Calu3 (cell line): ENCODE measurements around the gene RFPL2. TPM values are rescaled to one million over a fixed set of nuclear protein-coding genes. Genes with fewer than 3 reads are reported as not detected.

Experiments
- BruUV-seq: library from RNA; stranded (reverse); fragments of 400-500 nt; replicated peaks from 2 replicates; lab custom pipeline; 2021; lab: Mats Ljungman, UMichigan
- CTCF ChIA-PET: fragments of 300-600 bp; sonication (Branson Sonifier 250); formaldehyde crosslinking; loops from one replicate; lab custom pipeline; 2022; ENCODE audit warnings: antibody characterized with exemption; lab: Charles Lee
- DNase-seq: peaks from one replicate; pipeline ENCODE4 v3.0.0; 2022
- H3K27ac Mint-ChIP-seq: one replicate; pipeline ENCODE4 v1.8.0; 2022; ENCODE audit warnings: mixed read lengths; ENCODE audit not compliant: unreplicated experiment
- H3K27me3 Mint-ChIP-seq: one replicate; pipeline ENCODE4 v1.8.0; 2022; ENCODE audit warnings: mixed read lengths; ENCODE audit not compliant: unreplicated experiment
- H3K36me3 Mint-ChIP-seq: one replicate; pipeline ENCODE4 v1.8.0; 2022; ENCODE audit warnings: mild to moderate bottlenecking, moderate library complexity, mixed read lengths; ENCODE audit not compliant: insufficient read depth, unreplicated experiment
- H3K4me1 Mint-ChIP-seq: one replicate; pipeline ENCODE4 v1.8.0; 2022; ENCODE audit warnings: mild to moderate bottlenecking, low read depth, mixed read lengths; ENCODE audit not compliant: unreplicated experiment
- H3K4me3 Mint-ChIP-seq: one replicate; pipeline ENCODE4 v1.8.0; 2022; ENCODE audit warnings: mild to moderate bottlenecking, low read depth, moderate library complexity, mixed read lengths; ENCODE audit not compliant: unreplicated experiment
- H3K9me3 Mint-ChIP-seq: one replicate; pipeline ENCODE4 v1.8.0; 2022; ENCODE audit warnings: low read depth, mixed read lengths; ENCODE audit not compliant: unreplicated experiment
- intact Hi-C: fragments of 100-400 bp; cut with micrococcal nuclease; formaldehyde crosslinking; loops from one replicate; pipeline ENCODE4 v1.10.0; 2022; ENCODE audit not compliant: unreplicated experiment
- total RNA-seq: library from RNA; stranded (reverse); gene quantifications from 2 replicates; pipeline ENCODE4 v1.2.3, GENCODE V29; 2022
- TF ChIP-seq, protein P1 (sequence below): fragments of 200-600 bp; IDR thresholded peaks from one replicate; pipeline ENCODE4 v1.8.0; 2022; ENCODE audit warnings: antibody characterized with exemption; ENCODE audit not compliant: unreplicated experiment

The RFPL2 gene
- total RNA-seq, 1 experiment from 2014 or later: 0.52 TPM

- Mint-ChIP-seq H3K4me3 (no peak overlapping the region), H3K4me1 (no peaks in the 10 kb centered on the region), H3K36me3 (no peaks in the 10 kb centered on the region), H3K27me3 (peaks cover 42% of the 10 kb centered on the region), H3K9me3 (no peaks in the 10 kb centered on the region), H3K27ac (no peak overlapping the region)
- CTCF ChIA-PET: no interaction called here
- TF ChIP-seq, protein P1, sequence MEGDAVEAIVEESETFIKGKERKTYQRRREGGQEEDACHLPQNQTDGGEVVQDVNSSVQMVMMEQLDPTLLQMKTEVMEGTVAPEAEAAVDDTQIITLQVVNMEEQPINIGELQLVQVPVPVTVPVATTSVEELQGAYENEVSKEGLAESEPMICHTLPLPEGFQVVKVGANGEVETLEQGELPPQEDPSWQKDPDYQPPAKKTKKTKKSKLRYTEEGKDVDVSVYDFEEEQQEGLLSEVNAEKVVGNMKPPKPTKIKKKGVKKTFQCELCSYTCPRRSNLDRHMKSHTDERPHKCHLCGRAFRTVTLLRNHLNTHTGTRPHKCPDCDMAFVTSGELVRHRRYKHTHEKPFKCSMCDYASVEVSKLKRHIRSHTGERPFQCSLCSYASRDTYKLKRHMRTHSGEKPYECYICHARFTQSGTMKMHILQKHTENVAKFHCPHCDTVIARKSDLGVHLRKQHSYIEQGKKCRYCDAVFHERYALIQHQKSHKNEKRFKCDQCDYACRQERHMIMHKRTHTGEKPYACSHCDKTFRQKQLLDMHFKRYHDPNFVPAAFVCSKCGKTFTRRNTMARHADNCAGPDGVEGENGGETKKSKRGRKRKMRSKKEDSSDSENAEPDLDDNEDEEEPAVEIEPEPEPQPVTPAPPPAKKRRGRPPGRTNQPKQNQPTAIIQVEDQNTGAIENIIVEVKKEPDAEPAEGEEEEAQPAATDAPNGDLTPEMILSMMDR: no peak
- intact Hi-C loops: no loop called here
- no TSS peak for BruUV-seq
- DNase-seq: no peak
These were observed 19.1 kb downstream of the RFPL2 start for GRCh38 chr22:32185821-32186220.

GRCh38 chr22:32183625-32184024, 21.2 kb downstream of the RFPL2 start:
- no TSS peak for BruUV-seq
- TF ChIP-seq, protein P1: no peak
- no peaks in the 10 kb centered on the region for H3K9me3 Mint-ChIP-seq
- no peak overlapping the region for H3K27ac Mint-ChIP-seq
- intact Hi-C loops: no loop called here
- no peak for DNase-seq
- peaks cover 20% of the 10 kb centered on the region for H3K27me3 Mint-ChIP-seq
- CTCF ChIA-PET: no interaction called here
- H3K4me3 Mint-ChIP-seq: no peak overlapping the region
- no peaks in the 10 kb centered on the region for H3K36me3 Mint-ChIP-seq
- no peaks in the 10 kb centered on the region for H3K4me1 Mint-ChIP-seq

DNA sequence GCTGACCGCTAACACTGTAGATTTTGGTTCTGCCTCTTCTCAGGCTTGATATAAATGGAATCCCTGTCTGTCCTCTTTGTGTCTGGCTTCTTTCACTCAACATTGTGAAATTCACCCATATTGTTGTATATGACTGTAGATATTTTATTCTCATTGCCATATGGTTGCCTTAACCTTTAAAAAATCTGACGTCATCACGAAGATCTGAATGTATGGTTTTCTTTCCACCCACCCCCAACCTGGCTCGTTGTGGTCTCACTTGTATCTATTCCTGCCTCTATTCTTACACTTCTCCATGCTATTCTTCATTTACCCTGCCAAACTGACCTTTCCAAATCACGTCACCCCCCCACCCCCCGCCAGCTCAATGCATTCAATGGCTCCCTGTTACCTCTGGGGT, 23.8 kb downstream of the RFPL2 start:
- peaks cover 7% of the 10 kb centered on the region for H3K27me3 Mint-ChIP-seq
- no peaks in the 10 kb centered on the region for H3K9me3 Mint-ChIP-seq
- no peak for DNase-seq
- H3K4me3 Mint-ChIP-seq: no peak overlapping the region
- no peak overlapping the region for H3K27ac Mint-ChIP-seq
- no TSS peak for BruUV-seq
- TF ChIP-seq, protein P1: no peak
- intact Hi-C loops: no loop called here
- H3K36me3 Mint-ChIP-seq: no peaks in the 10 kb centered on the region
- CTCF ChIA-PET: no interaction called here
- no peaks in the 10 kb centered on the region for H3K4me1 Mint-ChIP-seq

- DNase-seq: no peak
- CTCF ChIA-PET: no interaction called here
- no peak overlapping the region for H3K4me3 Mint-ChIP-seq
- H3K36me3 Mint-ChIP-seq: no peaks in the 10 kb centered on the region
- TF ChIP-seq, protein P1: no peak
- no peaks in the 10 kb centered on the region for H3K9me3 Mint-ChIP-seq
- BruUV-seq: no TSS peak
- intact Hi-C loops: no loop called here
- no peaks in the 10 kb centered on the region for H3K4me1 Mint-ChIP-seq
- peaks cover 17% of the 10 kb centered on the region for H3K27me3 Mint-ChIP-seq
- no peak overlapping the region for H3K27ac Mint-ChIP-seq
These were observed 27.6 kb downstream of the RFPL2 start for GRCh38 chr22:32177221-32177765.
